H1 (cell line): ENCODE results near the gene PAQR4. TPM values are rescaled to one million over a fixed set of nuclear protein-coding genes. Genes with fewer than 3 reads are reported as not detected.
A peak's percentile ranks its signal among the peaks of the same experiment; 100 is the strongest.

ENCODE experiments used
- CTCF ChIA-PET: fragments of 300-600 bp; sonication (Branson Sonifier 250); formaldehyde crosslinking; loops from one replicate; lab custom pipeline; 2021; ENCODE audit not compliant: partially characterized antibody; lab: Charles Lee
- POLR2A ChIA-PET: fragments of 300-600 bp; sonication (Branson Sonifier 250); formaldehyde crosslinking; loops from one replicate; lab custom pipeline; 2021; ENCODE audit warnings: inconsistent platforms; ENCODE audit not compliant: partially characterized antibody; lab: Charles Lee
- DNase-seq, 2 experiments: peaks; one replicate each; pipeline versions ENCODE4 v3.0.0 to v3.0.0-alpha.2; 2010 to 2022; ENCODE audit warnings: low spot score in 2 of 2, low read depth in 1 of 2, mixed read lengths in 1 of 2
- FAIRE-seq: peaks from 2 replicates; lab custom pipeline; 2011; peaks lifted over from hg19 to GRCh38; lab: Jason Lieb, UNC
- H2AFZ ChIP-seq: 2 replicates; pipeline ENCODE4 v1.8.1; 2012; ENCODE audit warnings: low read length, inconsistent platforms
- H2AK5ac ChIP-seq: 2 replicates; pipeline ENCODE4 v1.6.1; 2013; ENCODE audit warnings: low read depth, low read length
- H2BK120ac ChIP-seq: replicated peaks from 2 replicates; pipeline ENCODE3; 2013; ENCODE audit warnings: low read depth, low read length, inconsistent platforms
- H2BK12ac ChIP-seq: 2 replicates; pipeline ENCODE4 v1.6.1; 2013; ENCODE audit warnings: low read depth, low read length
- H2BK15ac ChIP-seq: 2 replicates; pipeline ENCODE4 v1.6.1; 2013; ENCODE audit warnings: low read length
- H2BK20ac ChIP-seq: 2 replicates; pipeline ENCODE4 v1.6.1; 2013; ENCODE audit warnings: low read length
- H2BK5ac ChIP-seq: 2 replicates; pipeline ENCODE4 v1.6.1; 2013; ENCODE audit warnings: low read depth, low read length
- H3K14ac ChIP-seq: 2 replicates; pipeline ENCODE4 v1.6.1; 2013; ENCODE audit warnings: inconsistent platforms; ENCODE audit not compliant: insufficient read length
- H3K18ac ChIP-seq: 2 replicates; pipeline ENCODE4 v1.6.1; 2013; ENCODE audit warnings: low read length; ENCODE audit errors: extremely low read depth
- H3K23ac ChIP-seq: 2 replicates; pipeline ENCODE4 v1.6.1; 2013; ENCODE audit warnings: inconsistent platforms; ENCODE audit not compliant: insufficient read length
- H3K23me2 ChIP-seq: 2 replicates; pipeline ENCODE4 v1.6.1; 2013; ENCODE audit warnings: low read depth, low read length
- H3K27ac ChIP-seq: 2 replicates; pipeline ENCODE4 v1.6.1; 2011; ENCODE audit warnings: low read depth, low read length, inconsistent platforms
- H3K27me3 ChIP-seq, 4 experiments: replicated peaks in 1 of 4; 1 replicate in 1 of 4; 2 replicates in 3 of 4; pipeline versions ENCODE4 v1.6.1 to v1.8.1; 2011 to 2013; ENCODE audit warnings: low read length in 3 of 4, mild to moderate bottlenecking in 3 of 4, inconsistent platforms in 2 of 4, mixed read lengths in 2 of 4, moderate library complexity in 1 of 4; ENCODE audit not compliant: control insufficient read depth in 3 of 4, insufficient read depth in 3 of 4; ENCODE audit errors: extremely low read depth in 1 of 4
- H3K36me3 ChIP-seq, 4 experiments: 2 replicates each; pipeline versions ENCODE4 v1.6.1 to v1.8.1; 2011 to 2013; ENCODE audit warnings: mild to moderate bottlenecking in 4 of 4, low read length in 3 of 4, moderate library complexity in 2 of 4, control low read depth in 1 of 4, inconsistent platforms in 1 of 4; ENCODE audit not compliant: insufficient read depth in 4 of 4, control insufficient read depth in 2 of 4
- H3K4ac ChIP-seq: replicated peaks from 2 replicates; pipeline ENCODE3; 2013; ENCODE audit warnings: low read length, low read depth, mixed read lengths, inconsistent platforms; ENCODE audit not compliant: insufficient read length
- H3K4me1 ChIP-seq, 4 experiments: replicated peaks in 1 of 4; 1 replicate in 1 of 4; 2 replicates in 3 of 4; pipeline versions ENCODE4 v1.6.1 to v1.8.1; 2011 to 2013; ENCODE audit warnings: low read length in 3 of 4, inconsistent platforms in 2 of 4, mixed read lengths in 1 of 4; ENCODE audit not compliant: insufficient read depth in 4 of 4, control insufficient read depth in 3 of 4
- H3K4me2 ChIP-seq, 2 experiments: 2 replicates each; pipeline versions ENCODE4 v1.6.1 to v1.8.1; 2011 to 2013; ENCODE audit warnings: low read depth in 2 of 2, low read length in 2 of 2, control low read depth in 1 of 2, inconsistent platforms in 1 of 2, mild to moderate bottlenecking in 1 of 2; ENCODE audit not compliant: insufficient read depth in 1 of 2
- H3K4me3 ChIP-seq, 4 experiments: fragments of 200-600, 300-600 bp in 1 of 4; sonication (generic), shearing (Covaris generic), sonication (Bioruptor Twin) in 1 of 4; 2 replicates each; pipeline versions ENCODE4 v1.5.1 to v1.8.1; 2011 to 2016; ENCODE audit warnings: low read length in 4 of 4, low read depth in 3 of 4, control low read depth in 2 of 4, inconsistent platforms in 2 of 4, mild to moderate bottlenecking in 2 of 4, mixed read lengths in 1 of 4, moderate library complexity in 1 of 4; ENCODE audit not compliant: insufficient read depth in 2 of 4; ENCODE audit errors: extremely low read depth in 1 of 4
- H3K56ac ChIP-seq: replicated peaks from 2 replicates; pipeline ENCODE3; 2013; ENCODE audit warnings: low read depth, mild to moderate bottlenecking, mixed read lengths, low read length, inconsistent platforms; ENCODE audit not compliant: insufficient read length
- H3K79me1 ChIP-seq: 2 replicates; pipeline ENCODE4 v1.6.1; 2013; ENCODE audit warnings: low read depth, low read length, control low read depth
- H3K79me2 ChIP-seq, 2 experiments: 2 replicates each; pipeline versions ENCODE4 v1.6.1 to v1.8.1; 2012 to 2013; ENCODE audit warnings: low read length in 2 of 2, mild to moderate bottlenecking in 2 of 2, inconsistent platforms in 1 of 2; ENCODE audit not compliant: insufficient read depth in 2 of 2, control insufficient read depth in 1 of 2
- H3K9ac ChIP-seq, 4 experiments: replicated peaks in 1 of 4; 1 replicate in 1 of 4; 2 replicates in 3 of 4; pipeline versions ENCODE4 v1.6.1 to v1.8.1; 2011 to 2013; ENCODE audit warnings: low read depth in 3 of 4, low read length in 3 of 4, control low read depth in 2 of 4, mild to moderate bottlenecking in 2 of 4, moderate library complexity in 2 of 4, inconsistent platforms in 1 of 4; ENCODE audit errors: extremely low read depth in 1 of 4
- H3K9me3 ChIP-seq, 2 experiments: 2 replicates each; pipeline versions ENCODE4 v1.6.1 to v1.8.1; 2012 to 2013; ENCODE audit warnings: mild to moderate bottlenecking in 2 of 2, moderate library complexity in 2 of 2, control low read depth in 1 of 2, inconsistent platforms in 1 of 2, low read depth in 1 of 2, low read length in 1 of 2, mixed read lengths in 1 of 2; ENCODE audit not compliant: insufficient read depth in 2 of 2
- H4K20me1 ChIP-seq, 2 experiments: replicated peaks in 1 of 2; 2 replicates each; pipeline versions ENCODE3 to v1.8.1; 2011 to 2013; ENCODE audit warnings: inconsistent platforms in 2 of 2, low read length in 2 of 2, mild to moderate bottlenecking in 1 of 2; ENCODE audit not compliant: insufficient read depth in 2 of 2, control insufficient read depth in 1 of 2
- H4K5ac ChIP-seq: 2 replicates; pipeline ENCODE4 v1.6.1; 2013; ENCODE audit warnings: low read length, low read depth, mixed read lengths, inconsistent platforms; ENCODE audit not compliant: insufficient read length
- H4K8ac ChIP-seq: 2 replicates; pipeline ENCODE4 v1.8.0; 2013; ENCODE audit warnings: mild to moderate bottlenecking, moderate library complexity, low read length, inconsistent platforms; ENCODE audit not compliant: insufficient read depth; ENCODE audit errors: extremely low read depth
- H4K91ac ChIP-seq: replicated peaks from 2 replicates; pipeline ENCODE3; 2013; ENCODE audit warnings: low read length, mixed read lengths, inconsistent platforms; ENCODE audit not compliant: insufficient read length
- BRCA1 ChIP-seq: IDR thresholded peaks from 2 replicates; pipeline ENCODE4 v1.6.1; 2012; ENCODE audit warnings: low read depth, low read length, improper control_type of control experiment
- JUN ChIP-seq: IDR thresholded peaks from 2 replicates; pipeline ENCODE4 v1.6.1; 2011; ENCODE audit warnings: low read depth, mild to moderate bottlenecking, improper control_type of control experiment, low read length
- MAFK ChIP-seq: IDR thresholded peaks from 2 replicates; pipeline ENCODE4 v1.6.1; 2012; ENCODE audit warnings: low read depth, mild to moderate bottlenecking, improper control_type of control experiment, low read length
- ZNF274 ChIP-seq: IDR thresholded peaks from 2 replicates; pipeline ENCODE4 v1.7.0; 2012; ENCODE audit warnings: low read length, borderline replicate concordance; ENCODE audit errors: extremely low read depth
- WGBS, 2 experiments: shearing (Covaris generic) in 1 of 2; methylation state at CpG; one replicate each; pipeline versions ENCODE4 v1.1.6 to v1.1.7; 2013 to 2015; ENCODE audit warnings: low lambda C conversion rate in 2 of 2, mixed read lengths in 2 of 2, inconsistent platforms in 1 of 2, low coverage in 1 of 2, missing lambda C conversion rate in 1 of 2; ENCODE audit not compliant: insufficient replicate concordance in 2 of 2, insufficient coverage in 1 of 2, insufficient read length in 1 of 2; ENCODE audit errors: extremely low coverage in 1 of 2, missing lambda C conversion rate in 1 of 2; 5-methylcytosine and 5-hydroxymethylcytosine counted together
- polyA plus RNA-seq, 7 experiments: library from polyadenylated mRNA; depleted of rRNA in 3 of 7; stranded (reverse) in 5 of 7; unstranded in 2 of 7; fragments of >200 nt in 5 of 7; fragments of 200-250 nt in 2 of 7; gene quantifications; 1 replicate in 5 of 7; 2 replicates in 1 of 7; 4 replicates in 1 of 7; pipeline versions ENCODE4 v1.2.1 to v1.2.3, GENCODE V29; 2011 to 2013; ENCODE audit warnings: missing spikeins in 2 of 7, mixed read lengths in 2 of 7
- total RNA-seq: library from RNA; stranded (reverse); fragmentation: NEBNext Ultra II Directional; extraction: Animal tissue kit (Norgen Biotek cat#: 25700); gene quantifications from 2 replicates; pipeline ENCODE4 v1.2.1, GENCODE V29; 2021
- TF ChIP-seq, protein P1 (sequence below), 3 experiments: IDR thresholded peaks; 1 replicate in 2 of 3; 2 replicates in 1 of 3; pipeline versions ENCODE4 v1.5.1 to v1.6.1; 2011; ENCODE audit warnings: low read length in 3 of 3, mild to moderate bottlenecking in 3 of 3, inconsistent platforms in 2 of 3, low read depth in 1 of 3, moderate library complexity in 1 of 3; ENCODE audit not compliant: insufficient read depth in 1 of 3; ENCODE audit errors: control extremely low read depth in 1 of 3

Gene PAQR4
- total and polyA plus RNA-seq, 2 of the 8 experiments (the other 6 are each of a cell fraction or from before 2014, with no cell fraction given): 28.2 to 34.6 TPM

DNA sequence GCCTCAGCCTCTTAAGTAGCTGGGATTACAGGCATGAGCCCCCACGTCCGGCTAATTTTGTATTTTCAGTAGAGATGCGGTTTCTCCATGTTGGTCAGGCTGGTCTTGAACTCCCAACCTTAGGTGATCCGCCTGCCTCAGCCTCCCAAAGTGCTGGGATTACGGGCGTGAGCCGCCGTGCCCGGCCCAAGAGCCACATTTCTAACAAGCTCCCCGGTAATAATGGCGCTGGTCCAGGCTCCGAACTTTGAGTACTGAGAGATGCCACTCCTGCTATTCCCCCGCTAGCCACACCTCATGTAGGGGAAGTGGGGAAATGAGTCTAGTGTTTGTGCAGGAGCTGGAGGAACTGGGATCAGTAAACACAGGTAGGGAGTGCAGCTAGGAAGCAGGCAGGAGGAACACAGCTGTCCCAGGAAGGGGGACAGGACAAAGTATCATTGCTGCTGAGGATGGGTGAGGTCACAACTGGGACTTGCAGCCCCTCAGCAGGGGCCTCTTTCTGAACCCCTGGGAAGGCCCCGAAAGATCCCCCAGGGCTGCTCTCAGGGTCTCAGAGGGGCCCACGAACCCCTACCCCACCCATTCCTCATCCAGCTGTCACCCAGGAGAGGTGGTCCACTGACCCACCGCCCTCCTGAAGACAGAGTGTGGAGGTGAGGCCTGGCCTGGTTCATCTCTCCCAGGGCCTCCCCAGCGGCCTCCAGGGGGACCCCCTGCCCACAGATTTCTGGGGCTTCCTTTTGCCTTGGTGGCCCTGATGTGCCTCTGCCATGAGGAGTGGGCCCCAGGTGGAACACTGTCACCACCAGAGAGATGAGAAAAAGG is 8.8 kb upstream of the PAQR4 start:
- no peak overlapping the region for H2AFZ ChIP-seq
- H3K9ac ChIP-seq: no peak overlapping the region
- TF ChIP-seq, protein P1, sequence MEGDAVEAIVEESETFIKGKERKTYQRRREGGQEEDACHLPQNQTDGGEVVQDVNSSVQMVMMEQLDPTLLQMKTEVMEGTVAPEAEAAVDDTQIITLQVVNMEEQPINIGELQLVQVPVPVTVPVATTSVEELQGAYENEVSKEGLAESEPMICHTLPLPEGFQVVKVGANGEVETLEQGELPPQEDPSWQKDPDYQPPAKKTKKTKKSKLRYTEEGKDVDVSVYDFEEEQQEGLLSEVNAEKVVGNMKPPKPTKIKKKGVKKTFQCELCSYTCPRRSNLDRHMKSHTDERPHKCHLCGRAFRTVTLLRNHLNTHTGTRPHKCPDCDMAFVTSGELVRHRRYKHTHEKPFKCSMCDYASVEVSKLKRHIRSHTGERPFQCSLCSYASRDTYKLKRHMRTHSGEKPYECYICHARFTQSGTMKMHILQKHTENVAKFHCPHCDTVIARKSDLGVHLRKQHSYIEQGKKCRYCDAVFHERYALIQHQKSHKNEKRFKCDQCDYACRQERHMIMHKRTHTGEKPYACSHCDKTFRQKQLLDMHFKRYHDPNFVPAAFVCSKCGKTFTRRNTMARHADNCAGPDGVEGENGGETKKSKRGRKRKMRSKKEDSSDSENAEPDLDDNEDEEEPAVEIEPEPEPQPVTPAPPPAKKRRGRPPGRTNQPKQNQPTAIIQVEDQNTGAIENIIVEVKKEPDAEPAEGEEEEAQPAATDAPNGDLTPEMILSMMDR (IDR thresholded peaks at IDR 0.05; ENCODE audit: control extremely low read depth in 1 of 3, insufficient read depth in 1 of 3, low read depth in 1 of 3, low read length in 3 of 3): 0 out of 4 replicates have a peak, but pooled peaks of 1 of the 3 experiments have one; percentile 7
- TF ChIP-seq BRCA1 (no peak), MAFK (no peak), JUN (no peak), ZNF274 (no peak)
- H2AK5ac ChIP-seq: no peak overlapping the region
- no peaks in the 10 kb centered on the region; a peak in 1 of 7 replicates for H3K27me3 ChIP-seq
- H3K56ac ChIP-seq: no peak overlapping the region
- H3K9me3 ChIP-seq: no peaks in the 10 kb centered on the region
- 0 out of 2 replicates have a peak overlapping the region, but pooled peaks have one; percentile 9 for H2BK12ac ChIP-seq
- ChIA-PET POLR2A (interaction anchor here (0.8 to 25.4 kb wide), 5 partner anchors 9 to 65 kb away, joined by 5 to 455 read pairs (median 11); partner anchors contain the start of genes CLDN6, HCFC1R1, PAQR4 and THOC6), CTCF (interaction anchor here (0.7 to 5.6 kb wide), 15 partner anchors 10 to 133 kb away, joined by 3 to 41 read pairs (median 5); partner anchors contain the start of gene PKMYT1)
- no peaks in the 10 kb centered on the region for H3K79me2 ChIP-seq
- peak overlapping the region; percentile 55 for H4K91ac ChIP-seq
- H2BK120ac ChIP-seq: no peak overlapping the region
- no peak overlapping the region for H4K8ac ChIP-seq
- H3K4me3 ChIP-seq: no peak overlapping the region
- no peak overlapping the region; the same call in 1 of the 2 replicates for H2BK5ac ChIP-seq
- DNase-seq: no peak
- 0 out of 2 replicates have a peak overlapping the region, but pooled peaks have one; percentile 88 for H2BK15ac ChIP-seq
- H2BK20ac ChIP-seq: no peak overlapping the region
- no peaks in the 10 kb centered on the region for H3K79me1 ChIP-seq
- no peak overlapping the region for H3K27ac ChIP-seq
- H3K23ac ChIP-seq: no peak overlapping the region
- no peaks in the 10 kb centered on the region for H4K20me1 ChIP-seq
- H3K4me2 ChIP-seq: no peak overlapping the region
- H3K14ac ChIP-seq: no peak overlapping the region
- FAIRE-seq: no peak
- H3K4ac ChIP-seq: no peak overlapping the region
- 89% methylated on average over 13 of the region's 17 CpGs; no CpG with 5 or more reads in 1 of the 2 experiments for WGBS, 2 experiments
- peaks cover 18% of the 10 kb centered on the region for H3K23me2 ChIP-seq
- H3K36me3 ChIP-seq: no peaks in the 10 kb centered on the region
- H3K18ac ChIP-seq: no peak overlapping the region
- peaks cover 3 to 25% (median 24%) of the 10 kb centered on the region in 4 experiments for H3K4me1 ChIP-seq
- no peak overlapping the region for H4K5ac ChIP-seq
